Rectal smooth muscle tissue (tissue), 1 donor: ENCODE data around the gene RAB19.

Experiments
- H3K27ac ChIP-seq: one replicate; pipeline ENCODE4 v1.7.0; 2013; ENCODE audit warnings: low read depth, low read length, inconsistent platforms
- H3K27me3 ChIP-seq: one replicate; pipeline ENCODE4 v1.7.0; 2013; ENCODE audit warnings: low read length; ENCODE audit not compliant: control insufficient read depth, insufficient read depth
- H3K36me3 ChIP-seq: one replicate; pipeline ENCODE4 v1.7.0; 2013; ENCODE audit warnings: low read length; ENCODE audit not compliant: control insufficient read depth, insufficient read depth
- H3K4me1 ChIP-seq: one replicate; pipeline ENCODE4 v1.7.0; 2013; ENCODE audit warnings: low read length; ENCODE audit not compliant: control insufficient read depth, insufficient read depth
- H3K4me3 ChIP-seq: one replicate; pipeline ENCODE4 v1.7.0; 2013; ENCODE audit warnings: low read length
- H3K9ac ChIP-seq: one replicate; pipeline ENCODE4 v1.7.0; 2013; ENCODE audit warnings: low read length

The RAB19 gene

GRCh38 chr7:140403878-140404564 is at the start of gene RAB19:
Gene RAB19, plus strand, starts transcription at chr7:140404058. Its CDS starts 3,589 bp downstream, at chr7:140407647.
- Histone ChIP-seq H3K36me3 (peaks cover 3% of the 10 kb centered on the region), H3K9ac (no peak within 1 kb of the TSS), H3K27me3 (no peaks in the 10 kb centered on the region), H3K4me3 (peak within 1 kb of the TSS; percentile 32), H3K27ac (no peak within 1 kb of the TSS), H3K4me1 (no peaks in the 10 kb centered on the region)

DNA sequence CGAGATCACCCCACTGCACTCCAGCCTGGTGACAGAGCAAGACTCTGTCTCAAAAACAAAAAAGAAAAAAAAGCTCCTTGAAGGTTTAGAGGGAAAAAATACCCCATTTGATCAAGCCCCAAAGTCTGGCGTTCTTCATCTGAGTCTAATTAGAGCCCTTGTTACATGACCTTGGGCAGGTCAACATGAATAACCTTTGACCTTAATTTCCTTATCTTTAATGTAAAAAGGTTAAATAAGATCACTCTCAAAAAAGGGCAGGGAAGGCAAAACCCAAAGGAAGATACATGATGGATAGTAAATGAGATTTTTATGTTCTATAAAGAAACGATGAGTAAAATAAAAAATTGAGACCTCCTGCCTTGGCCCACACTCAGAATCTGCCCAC is 45.8 kb upstream of the RAB19 start:
- Histone ChIP-seq H3K27me3 (no peaks in the 10 kb centered on the region), H3K4me1 (no peaks in the 10 kb centered on the region), H3K36me3 (peaks cover 3% of the 10 kb centered on the region), H3K27ac (no peak overlapping the region), H3K4me3 (no peak overlapping the region), H3K9ac (no peak overlapping the region)

- Histone ChIP-seq H3K4me1 (no peaks in the 10 kb centered on the region), H3K4me3 (no peak overlapping the region), H3K36me3 (peaks cover 3% of the 10 kb centered on the region), H3K27ac (no peak overlapping the region), H3K27me3 (no peaks in the 10 kb centered on the region), H3K9ac (no peak overlapping the region)
These were observed 45.3 kb upstream of the RAB19 start for GRCh38 chr7:140358412-140359051.

DNA sequence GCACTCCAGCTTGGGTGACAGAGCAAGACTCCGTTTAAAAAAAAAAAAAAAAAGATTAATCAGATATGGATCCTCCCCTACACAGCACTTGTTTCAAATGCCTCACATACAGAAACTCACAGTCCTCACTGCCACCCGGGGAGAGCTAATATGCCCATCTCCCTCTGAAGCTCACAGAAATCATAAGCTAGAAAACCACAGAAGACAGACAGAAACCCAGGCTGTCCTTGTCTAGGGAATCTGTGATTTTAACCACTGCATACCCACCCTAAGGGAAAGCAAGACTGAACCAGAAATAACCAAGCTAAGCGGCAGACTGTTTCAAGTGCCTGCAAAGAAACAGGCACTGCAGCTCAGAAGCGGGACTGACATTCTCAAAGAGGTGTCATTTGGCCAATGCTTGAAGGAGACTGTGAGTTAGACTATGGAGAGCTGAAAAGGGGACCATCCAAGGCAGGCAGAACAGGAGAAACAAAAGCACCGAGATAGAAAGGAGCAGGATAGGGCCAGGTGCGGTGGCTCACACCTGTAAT is 43.1 kb upstream of the RAB19 start:
- Histone ChIP-seq H3K36me3 (peaks cover 3% of the 10 kb centered on the region), H3K4me3 (no peak overlapping the region), H3K4me1 (no peaks in the 10 kb centered on the region), H3K27ac (no peak overlapping the region), H3K9ac (no peak overlapping the region), H3K27me3 (no peaks in the 10 kb centered on the region)

- Histone ChIP-seq H3K27ac (no peak overlapping the region), H3K4me3 (no peak overlapping the region), H3K36me3 (peaks cover 5% of the 10 kb centered on the region), H3K9ac (no peak overlapping the region), H3K4me1 (no peaks in the 10 kb centered on the region), H3K27me3 (no peaks in the 10 kb centered on the region)
These were observed 39.0 kb upstream of the RAB19 start for GRCh38 chr7:140364819-140365218.

GRCh38 chr7:140367528-140367927 is 36.3 kb upstream of the RAB19 start:
- H3K27me3 ChIP-seq = no peaks in the 10 kb centered on the region
- no peak overlapping the region for H3K9ac ChIP-seq
- H3K36me3 ChIP-seq = peaks cover 5% of the 10 kb centered on the region
- H3K4me3 ChIP-seq = no peak overlapping the region
- no peak overlapping the region for H3K27ac ChIP-seq
- no peaks in the 10 kb centered on the region for H3K4me1 ChIP-seq

DNA sequence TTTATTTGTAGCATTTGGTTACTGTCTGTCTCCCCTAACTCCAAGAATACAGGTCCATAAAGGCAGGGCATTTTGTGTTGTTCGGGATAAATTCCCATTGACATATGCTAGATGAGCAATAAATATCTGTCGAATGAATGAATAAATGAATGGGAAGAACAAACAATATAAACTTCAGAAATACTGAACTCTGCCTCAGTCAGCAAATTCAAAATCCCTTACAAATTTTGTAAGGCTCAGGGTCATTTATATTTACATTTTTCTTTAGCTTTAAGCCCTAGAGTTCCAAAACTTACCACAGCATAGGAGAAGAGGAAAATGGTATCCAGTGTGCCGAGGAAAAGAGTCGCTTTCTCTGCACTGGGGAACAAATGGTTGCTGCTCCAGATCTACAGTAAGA is 34.6 kb upstream of the RAB19 start:
- Histone ChIP-seq H3K9ac (no peak overlapping the region), H3K27ac (no peak overlapping the region), H3K4me1 (no peaks in the 10 kb centered on the region), H3K4me3 (no peak overlapping the region), H3K27me3 (no peaks in the 10 kb centered on the region), H3K36me3 (peaks cover 5% of the 10 kb centered on the region)

DNA sequence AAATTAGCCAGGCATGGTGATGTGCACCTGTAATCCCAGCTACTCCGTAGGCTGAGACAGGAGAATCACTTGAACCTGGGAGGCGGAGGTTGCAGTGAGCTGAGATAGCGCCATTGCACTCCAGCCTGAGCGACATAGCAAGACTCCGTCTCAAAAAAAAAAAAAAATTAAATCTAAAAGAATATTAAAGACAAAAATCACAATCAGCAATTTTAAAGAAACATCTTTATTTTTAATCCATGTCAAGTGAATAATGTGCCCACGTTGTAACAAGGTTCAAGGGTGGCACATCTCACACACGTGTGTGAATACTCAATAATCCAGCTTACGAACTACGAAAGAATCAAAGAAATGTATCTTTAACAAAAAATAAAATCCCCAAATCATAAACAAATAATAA is 28.5 kb upstream of the RAB19 start:
- no peaks in the 10 kb centered on the region for H3K4me1 ChIP-seq
- peaks cover 6% of the 10 kb centered on the region for H3K36me3 ChIP-seq

GRCh38 chr7:140375892-140376730 is 27.7 kb upstream of the RAB19 start:
- H3K27me3 ChIP-seq = no peaks in the 10 kb centered on the region
- H3K4me1 ChIP-seq = no peaks in the 10 kb centered on the region
- peaks cover 6% of the 10 kb centered on the region for H3K36me3 ChIP-seq
- H3K27ac ChIP-seq = no peak overlapping the region
- no peak overlapping the region for H3K9ac ChIP-seq
- no peak overlapping the region for H3K4me3 ChIP-seq

More for the DNA sequence above, 28.5 kb upstream of the RAB19 start:
- Histone ChIP-seq H3K27ac (no peak overlapping the region), H3K9ac (no peak overlapping the region), H3K27me3 (no peaks in the 10 kb centered on the region), H3K4me3 (no peak overlapping the region)

- no peak overlapping the region for H3K9ac ChIP-seq
- no peaks in the 10 kb centered on the region for H3K4me1 ChIP-seq
- H3K27me3 ChIP-seq = no peaks in the 10 kb centered on the region
- H3K36me3 ChIP-seq = peaks cover 4% of the 10 kb centered on the region
- no peak overlapping the region for H3K27ac ChIP-seq
- H3K4me3 ChIP-seq = no peak overlapping the region
These were observed 19.7 kb upstream of the RAB19 start for GRCh38 chr7:140383954-140384713.

DNA sequence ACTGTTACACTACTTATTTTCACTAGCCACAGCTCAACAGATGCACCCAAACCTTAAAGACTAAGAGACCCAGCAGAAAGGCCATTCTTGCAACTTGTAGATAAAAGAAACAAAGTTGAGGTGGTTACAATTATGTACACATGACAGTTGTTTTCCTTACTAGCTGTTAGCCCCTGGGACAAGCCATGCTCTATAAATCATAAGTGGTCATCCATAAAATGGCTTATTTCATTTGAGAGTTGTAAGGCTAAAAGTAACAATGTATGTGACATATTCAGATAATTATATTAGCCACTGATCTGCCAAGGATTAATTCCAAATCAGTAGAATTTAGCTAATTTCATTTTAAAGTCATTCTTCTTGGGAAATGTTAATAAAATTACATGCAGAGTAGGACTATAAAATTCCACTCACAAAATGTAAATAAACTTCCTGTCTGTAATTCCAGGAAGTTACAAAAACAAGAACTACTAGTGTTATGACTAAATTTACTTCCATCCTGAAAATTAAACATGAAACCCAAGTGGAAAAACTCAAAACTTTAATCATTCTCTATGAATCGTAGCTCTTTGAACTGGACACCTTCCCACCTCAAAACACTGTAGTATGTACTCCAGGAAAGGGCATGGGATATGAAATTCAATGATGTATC is 18.8 kb upstream of the RAB19 start:
- H3K9ac ChIP-seq = no peak overlapping the region
- no peak overlapping the region for H3K27ac ChIP-seq
- no peaks in the 10 kb centered on the region for H3K27me3 ChIP-seq
- peaks cover 2% of the 10 kb centered on the region for H3K36me3 ChIP-seq
- no peaks in the 10 kb centered on the region for H3K4me1 ChIP-seq
- no peak overlapping the region for H3K4me3 ChIP-seq
